GM13977 (cell line): Measurements from ENCODE around the gene CACNA1D.

Source experiments
- DNase-seq: peaks from one replicate; pipeline ENCODE4 v3.0.0; 2012; ENCODE audit warnings: low spot score
- in situ Hi-C: fragments of 300-500 bp; cut with MboI; formaldehyde crosslinking; loops from one replicate; pipeline ENCODE4 v1.12.0; 2022; ENCODE audit warnings: low sequenced_read_pairs, low pct_unique_long_range_greater_than_20kb, mixed read lengths, inconsistent platforms; ENCODE audit not compliant: unreplicated experiment
- TF ChIP-seq, protein P1 (sequence below): IDR thresholded peaks from 2 replicates; pipeline ENCODE4 v1.5.1; 2012; ENCODE audit warnings: mild to moderate bottlenecking, control low read depth; ENCODE audit not compliant: insufficient read depth; ENCODE audit errors: extremely low read depth, missing control alignments

CACNA1D gene

DNA sequence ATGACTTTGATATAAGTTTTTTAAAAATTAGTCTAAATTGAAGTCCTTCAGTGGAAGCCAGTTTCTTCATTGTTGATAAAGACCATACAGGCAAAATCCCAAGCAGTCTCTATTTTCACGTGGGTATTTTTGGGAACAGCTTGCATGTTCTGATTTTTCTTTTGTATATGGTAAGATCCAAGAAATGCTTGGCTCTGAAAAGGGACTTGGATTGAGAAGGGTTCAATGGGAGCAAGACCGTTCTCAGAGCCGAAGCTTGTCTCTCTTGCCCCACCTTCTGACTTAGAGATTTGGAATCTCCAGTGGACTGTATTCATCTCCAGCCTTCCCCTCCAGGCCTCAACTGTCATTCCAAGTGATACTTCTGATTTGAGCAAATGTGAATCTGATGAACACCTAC lies 176.3 kb downstream of the CACNA1D start:
- in situ Hi-C loops, result no loop called here
- TF ChIP-seq, protein P1, sequence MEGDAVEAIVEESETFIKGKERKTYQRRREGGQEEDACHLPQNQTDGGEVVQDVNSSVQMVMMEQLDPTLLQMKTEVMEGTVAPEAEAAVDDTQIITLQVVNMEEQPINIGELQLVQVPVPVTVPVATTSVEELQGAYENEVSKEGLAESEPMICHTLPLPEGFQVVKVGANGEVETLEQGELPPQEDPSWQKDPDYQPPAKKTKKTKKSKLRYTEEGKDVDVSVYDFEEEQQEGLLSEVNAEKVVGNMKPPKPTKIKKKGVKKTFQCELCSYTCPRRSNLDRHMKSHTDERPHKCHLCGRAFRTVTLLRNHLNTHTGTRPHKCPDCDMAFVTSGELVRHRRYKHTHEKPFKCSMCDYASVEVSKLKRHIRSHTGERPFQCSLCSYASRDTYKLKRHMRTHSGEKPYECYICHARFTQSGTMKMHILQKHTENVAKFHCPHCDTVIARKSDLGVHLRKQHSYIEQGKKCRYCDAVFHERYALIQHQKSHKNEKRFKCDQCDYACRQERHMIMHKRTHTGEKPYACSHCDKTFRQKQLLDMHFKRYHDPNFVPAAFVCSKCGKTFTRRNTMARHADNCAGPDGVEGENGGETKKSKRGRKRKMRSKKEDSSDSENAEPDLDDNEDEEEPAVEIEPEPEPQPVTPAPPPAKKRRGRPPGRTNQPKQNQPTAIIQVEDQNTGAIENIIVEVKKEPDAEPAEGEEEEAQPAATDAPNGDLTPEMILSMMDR, result no peak
- DNase-seq, result no peak

GRCh38 chr3:53671192-53671960 lies 177.0 kb downstream of the CACNA1D start:
- in situ Hi-C loops, result no loop called here
- TF ChIP-seq, protein P1, result no peak
- no peak for DNase-seq

- TF ChIP-seq, protein P1, result no peak
- no peak for DNase-seq
- in situ Hi-C loops, result no loop called here
These were observed 177.5 kb downstream of the CACNA1D start for GRCh38 chr3:53671961-53672299.

DNA sequence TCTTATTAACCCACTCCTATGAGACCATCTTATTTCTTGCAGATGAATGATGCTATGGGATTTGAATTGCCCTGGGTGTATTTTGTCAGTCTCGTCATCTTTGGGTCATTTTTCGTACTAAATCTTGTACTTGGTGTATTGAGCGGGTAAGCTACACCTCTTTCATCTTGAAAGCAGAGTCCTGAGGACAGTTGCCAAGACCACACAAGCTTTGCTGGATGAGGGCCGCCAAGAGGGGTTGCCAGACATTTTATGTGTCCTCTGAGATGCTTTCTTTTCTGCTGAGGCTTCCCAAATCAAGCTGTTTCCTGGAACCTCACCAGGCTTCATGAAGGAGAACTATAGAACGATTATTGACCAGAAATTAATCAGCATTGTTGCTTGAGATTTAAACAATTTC lies 178.6 kb downstream of the CACNA1D start:
- DNase-seq, result no peak
- in situ Hi-C loops, result no loop called here
- TF ChIP-seq, protein P1, result no peak

- no peak for DNase-seq
- in situ Hi-C loops, result no loop called here
- TF ChIP-seq, protein P1, result no peak
These were observed 179.4 kb downstream of the CACNA1D start for GRCh38 chr3:53673722-53674350.

GRCh38 chr3:53674582-53674981 lies 180.2 kb downstream of the CACNA1D start:
- in situ Hi-C loops, result no loop called here
- TF ChIP-seq, protein P1, result no peak
- DNase-seq, result no peak
